GM23338 (cell line): ENCODE results near the gene TMEM271. TPM values are rescaled to one million over a fixed set of nuclear protein-coding genes. Genes with fewer than 3 reads are reported as not detected.

ENCODE experiments used
- ATAC-seq: fragments of 200-7000 bp; cut with Tn5 transposase; 3 replicates; pipeline ENCODE4 v1.9.1; 2020
- DNase-seq: peaks from one replicate; pipeline ENCODE4 v3.0.0-alpha.2; 2015; ENCODE audit warnings: low spot score
- H2AFZ ChIP-seq: fragments of 200-600 bp; sonication (generic); 2 replicates; pipeline ENCODE4 v1.8.0; 2016; ENCODE audit warnings: antibody characterized with exemption, mild to moderate bottlenecking, moderate library complexity
- H3F3A ChIP-seq: fragments of 200-600 bp; sonication (generic); replicated peaks from 2 replicates; pipeline ENCODE4 v1.8.0; 2017; ENCODE audit warnings: antibody characterized with exemption, mixed run types, low read depth
- H3K27ac ChIP-seq: fragments of 200-600 bp; sonication (generic); 2 replicates; pipeline ENCODE4 v1.6.1; 2016; ENCODE audit warnings: low read depth
- H3K27me3 ChIP-seq: fragments of 200-600 bp; sonication (generic); 2 replicates; pipeline ENCODE4 v1.8.0; 2016; ENCODE audit warnings: mild to moderate bottlenecking, mixed run types, moderate library complexity; ENCODE audit not compliant: insufficient read depth
- H3K36me3 ChIP-seq: fragments of 200-600 bp; sonication (generic); 2 replicates; pipeline ENCODE4 v1.8.0; 2016; ENCODE audit warnings: mild to moderate bottlenecking; ENCODE audit not compliant: insufficient read depth
- H3K4me1 ChIP-seq: fragments of 200-600 bp; sonication (generic); 2 replicates; pipeline ENCODE4 v1.8.0; 2016; ENCODE audit warnings: mild to moderate bottlenecking, moderate library complexity; ENCODE audit not compliant: insufficient read depth
- H3K4me2 ChIP-seq: fragments of 200-600 bp; sonication (generic); 2 replicates; pipeline ENCODE4 v1.7.1; 2017; ENCODE audit warnings: mixed run types
- H3K4me3 ChIP-seq: fragments of 200-600 bp; sonication (generic); 2 replicates; pipeline ENCODE4 v1.6.1; 2016; ENCODE audit warnings: mixed run types
- H3K79me2 ChIP-seq: fragments of 200-600 bp; sonication (generic); replicated peaks from 2 replicates; pipeline ENCODE4 v1.8.0; 2017; ENCODE audit warnings: mild to moderate bottlenecking; ENCODE audit not compliant: insufficient read depth
- H3K9me2 ChIP-seq: fragments of 200-600 bp; sonication (generic); 2 replicates; pipeline ENCODE4 v1.8.0; 2017; ENCODE audit not compliant: insufficient read depth
- H4K20me1 ChIP-seq: fragments of 200-600 bp; sonication (generic); replicated peaks from 2 replicates; pipeline ENCODE4 v1.8.0; 2017; ENCODE audit warnings: mild to moderate bottlenecking; ENCODE audit not compliant: insufficient read depth
- H3K27ac Mint-ChIP-seq: 2 replicates; pipeline ENCODE4 v1.8.0; 2020; ENCODE audit warnings: inconsistent platforms, mild to moderate bottlenecking, moderate library complexity, mixed read lengths
- H3K27me3 Mint-ChIP-seq: 3 replicates; pipeline ENCODE4 v1.8.0; 2022; ENCODE audit warnings: low read depth, mild to moderate bottlenecking, moderate library complexity, mixed read lengths, inconsistent platforms; ENCODE audit not compliant: insufficient read depth, poor library complexity
- H3K36me3 Mint-ChIP-seq: 3 replicates; pipeline ENCODE4 v1.8.0; 2021; ENCODE audit warnings: low read depth, mild to moderate bottlenecking, inconsistent platforms, moderate library complexity, mixed read lengths
- H3K4me1 Mint-ChIP-seq: 3 replicates; pipeline ENCODE4 v1.8.0; 2020; ENCODE audit warnings: mild to moderate bottlenecking, inconsistent platforms, mixed read lengths
- H3K4me3 Mint-ChIP-seq: 3 replicates; pipeline ENCODE4 v1.8.0; 2021; ENCODE audit warnings: moderate library complexity, mild to moderate bottlenecking, inconsistent platforms, mixed read lengths
- H3K9me3 Mint-ChIP-seq: 3 replicates; pipeline ENCODE4 v1.8.0; 2020; ENCODE audit warnings: moderate library complexity, mild to moderate bottlenecking, inconsistent platforms, mixed read lengths
- CREB1 ChIP-seq: fragments of 250-450 bp; sonication (Bioruptor Pico); IDR thresholded peaks from 2 replicates; pipeline ENCODE4 v1.5.0; 2020; ENCODE audit warnings: low read depth, mild to moderate bottlenecking, moderate library complexity
- CTCF ChIP-seq, 2 experiments: fragments of 200-600 bp in 1 of 2; sonication (generic) in 1 of 2; conservative IDR thresholded peaks; 2 replicates each; pipeline versions ENCODE4 v1.5.1 to v1.6.1; 2016 to 2017; ENCODE audit warnings: antibody characterized with exemption in 2 of 2, low read depth in 2 of 2, mild to moderate bottlenecking in 2 of 2, moderate library complexity in 1 of 2
- EZH2phosphoT487 ChIP-seq: fragments of 200-600 bp; sonication (generic); IDR thresholded peaks from one replicate; pipeline ENCODE4 v1.8.1; 2018; ENCODE audit warnings: antibody characterized with exemption; ENCODE audit not compliant: unreplicated experiment
- JUNB ChIP-seq: IDR thresholded peaks from one replicate; pipeline ENCODE4 v1.6.1; 2016; ENCODE audit warnings: antibody characterized with exemption; ENCODE audit not compliant: unreplicated experiment
- NANOG ChIP-seq: IDR thresholded peaks from 2 replicates; pipeline ENCODE4 v1.6.1; 2016; ENCODE audit warnings: antibody characterized with exemption, borderline replicate concordance
- POLR2AphosphoS5 ChIP-seq: IDR thresholded peaks from 2 replicates; pipeline ENCODE4 v1.6.1; 2016; ENCODE audit warnings: antibody characterized with exemption, low read depth
- STAT1 ChIP-seq: IDR thresholded peaks from one replicate; pipeline ENCODE4 v1.6.1; 2016; ENCODE audit warnings: antibody characterized with exemption; ENCODE audit not compliant: unreplicated experiment
- ZNF114 ChIP-seq: fragments of 250-450 bp; sonication (Bioruptor Pico); IDR thresholded peaks from 2 replicates; pipeline ENCODE4 v1.5.0; 2020; ENCODE audit warnings: mild to moderate bottlenecking, moderate library complexity
- ZNF331 ChIP-seq: fragments of 250-450 bp; sonication (Bioruptor Pico); IDR thresholded peaks from 2 replicates; pipeline ENCODE4 v1.5.0; 2020; ENCODE audit warnings: low read depth, mild to moderate bottlenecking, moderate library complexity
- ZNF462 ChIP-seq: fragments of 250-450 bp; sonication (Bioruptor Pico); IDR thresholded peaks from 2 replicates; pipeline ENCODE4 v1.5.0; 2020; ENCODE audit warnings: mild to moderate bottlenecking, moderate library complexity
- polyA plus RNA-seq: library from polyadenylated mRNA; unstranded; fragments of >200 nt; fragmentation: Nextera tagmentation; extraction: Ambion mirVana; gene quantifications from 2 replicates; pipeline ENCODE4 v1.2.1, GENCODE V29; 2016
- total RNA-seq: library from RNA; depleted of rRNA; stranded (reverse); fragments of >200 nt; shearing (Covaris generic); gene quantifications from 2 replicates; pipeline ENCODE4 v1.2.3, GENCODE V29; 2014
- TF ChIP-seq, protein P1 (sequence below): IDR thresholded peaks from 2 replicates; pipeline ENCODE4 v1.6.1; 2016; ENCODE audit warnings: antibody characterized with exemption

The TMEM271 gene
- total and polyA plus RNA-seq, 2 experiments from 2014 or later, result 0.11 TPM; not detected in 1

- no peak for TF ChIP-seq EZH2phosphoT487
- TF ChIP-seq ZNF331 (CRISPR knock-in tag), result no peak
- no peak for TF ChIP-seq CREB1 (CRISPR knock-in tag)
- TF ChIP-seq, protein P1, sequence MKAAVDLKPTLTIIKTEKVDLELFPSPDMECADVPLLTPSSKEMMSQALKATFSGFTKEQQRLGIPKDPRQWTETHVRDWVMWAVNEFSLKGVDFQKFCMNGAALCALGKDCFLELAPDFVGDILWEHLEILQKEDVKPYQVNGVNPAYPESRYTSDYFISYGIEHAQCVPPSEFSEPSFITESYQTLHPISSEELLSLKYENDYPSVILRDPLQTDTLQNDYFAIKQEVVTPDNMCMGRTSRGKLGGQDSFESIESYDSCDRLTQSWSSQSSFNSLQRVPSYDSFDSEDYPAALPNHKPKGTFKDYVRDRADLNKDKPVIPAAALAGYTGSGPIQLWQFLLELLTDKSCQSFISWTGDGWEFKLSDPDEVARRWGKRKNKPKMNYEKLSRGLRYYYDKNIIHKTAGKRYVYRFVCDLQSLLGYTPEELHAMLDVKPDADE, result no peak
Observed at GRCh38 chr4:587671-588350, 11.7 kb upstream of the TMEM271 start (continued).

DNA sequence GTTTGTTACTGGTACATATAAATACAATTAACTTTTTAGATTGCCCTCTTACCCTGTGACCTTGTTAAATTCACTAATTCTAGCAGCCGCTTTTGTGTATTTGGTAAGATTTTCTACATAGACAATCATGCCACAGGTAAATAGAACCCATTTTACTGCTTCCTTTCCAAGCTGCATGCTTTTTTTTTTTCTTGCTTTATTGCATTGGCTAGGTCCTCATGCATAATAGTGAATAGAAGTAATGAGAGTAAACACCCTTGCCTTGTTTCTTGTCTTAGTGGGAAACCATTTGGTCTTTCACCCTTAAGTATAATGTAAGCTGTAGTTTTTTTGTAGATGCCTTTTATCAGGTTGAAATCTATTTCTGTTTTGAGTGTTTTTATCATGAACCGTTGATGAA, 7.7 kb upstream of the TMEM271 start:
- peaks cover 5% of the 10 kb centered on the region; the same call in 1 of the 3 replicates for H3K36me3 Mint-ChIP-seq
- H3K4me1 Mint-ChIP-seq, result peaks cover 10% of the 10 kb centered on the region
- Histone ChIP-seq H4K20me1 (no peaks in the 10 kb centered on the region), H3K79me2 (no peaks in the 10 kb centered on the region), H3F3A (no peaks in the 10 kb centered on the region), H3K4me2 (no peak overlapping the region), H2AFZ (no peak overlapping the region), H3K27me3 (peaks cover 39% of the 10 kb centered on the region), H3K4me1 (peaks cover 13% of the 10 kb centered on the region; the same call in 1 of the 2 replicates), H3K4me3 (no peak overlapping the region), H3K36me3 (no peaks in the 10 kb centered on the region), H3K27ac (no peak overlapping the region), H3K9me2 (no peaks in the 10 kb centered on the region)
- DNase-seq (no peak), ATAC-seq (no peak)
- H3K27ac Mint-ChIP-seq, result no peak overlapping the region
- no peak overlapping the region for H3K4me3 Mint-ChIP-seq
- peaks cover 12% of the 10 kb centered on the region for H3K9me3 Mint-ChIP-seq
- peaks cover 29% of the 10 kb centered on the region for H3K27me3 Mint-ChIP-seq
- TF ChIP-seq ZNF331 (CRISPR knock-in tag) (no peak), ZNF114 (CRISPR knock-in tag) (no peak), CTCF (conservative IDR thresholded peaks at IDR 0.05; ENCODE audit: low read depth in 2 of 2) (no peak), JUNB (no peak), EZH2phosphoT487 (no peak), STAT1 (no peak), NANOG (no peak), CREB1 (CRISPR knock-in tag) (no peak), ZNF462 (CRISPR knock-in tag) (no peak), POLR2AphosphoS5 (no peak)
- TF ChIP-seq, protein P1, result no peak
